ES-I3 (cell line): ENCODE results near the gene REXO2.

ENCODE experiments used
- H3K36me3 ChIP-seq: 2 replicates; pipeline ENCODE4 v1.6.1; 2013; ENCODE audit warnings: mild to moderate bottlenecking, low read length, control low read depth, moderate library complexity; ENCODE audit not compliant: insufficient read depth
- H3K4me1 ChIP-seq: 2 replicates; pipeline ENCODE4 v1.6.1; 2013; ENCODE audit warnings: mild to moderate bottlenecking, control low read depth, low read length; ENCODE audit not compliant: insufficient read depth
- H3K9ac ChIP-seq: 2 replicates; pipeline ENCODE4 v1.6.1; 2013; ENCODE audit warnings: low read depth, mild to moderate bottlenecking, low read length, moderate library complexity
- H3K9me3 ChIP-seq: 2 replicates; pipeline ENCODE4 v1.6.1; 2013; ENCODE audit warnings: mild to moderate bottlenecking, low read length, moderate library complexity; ENCODE audit not compliant: control insufficient read depth, insufficient read depth

Gene REXO2

DNA sequence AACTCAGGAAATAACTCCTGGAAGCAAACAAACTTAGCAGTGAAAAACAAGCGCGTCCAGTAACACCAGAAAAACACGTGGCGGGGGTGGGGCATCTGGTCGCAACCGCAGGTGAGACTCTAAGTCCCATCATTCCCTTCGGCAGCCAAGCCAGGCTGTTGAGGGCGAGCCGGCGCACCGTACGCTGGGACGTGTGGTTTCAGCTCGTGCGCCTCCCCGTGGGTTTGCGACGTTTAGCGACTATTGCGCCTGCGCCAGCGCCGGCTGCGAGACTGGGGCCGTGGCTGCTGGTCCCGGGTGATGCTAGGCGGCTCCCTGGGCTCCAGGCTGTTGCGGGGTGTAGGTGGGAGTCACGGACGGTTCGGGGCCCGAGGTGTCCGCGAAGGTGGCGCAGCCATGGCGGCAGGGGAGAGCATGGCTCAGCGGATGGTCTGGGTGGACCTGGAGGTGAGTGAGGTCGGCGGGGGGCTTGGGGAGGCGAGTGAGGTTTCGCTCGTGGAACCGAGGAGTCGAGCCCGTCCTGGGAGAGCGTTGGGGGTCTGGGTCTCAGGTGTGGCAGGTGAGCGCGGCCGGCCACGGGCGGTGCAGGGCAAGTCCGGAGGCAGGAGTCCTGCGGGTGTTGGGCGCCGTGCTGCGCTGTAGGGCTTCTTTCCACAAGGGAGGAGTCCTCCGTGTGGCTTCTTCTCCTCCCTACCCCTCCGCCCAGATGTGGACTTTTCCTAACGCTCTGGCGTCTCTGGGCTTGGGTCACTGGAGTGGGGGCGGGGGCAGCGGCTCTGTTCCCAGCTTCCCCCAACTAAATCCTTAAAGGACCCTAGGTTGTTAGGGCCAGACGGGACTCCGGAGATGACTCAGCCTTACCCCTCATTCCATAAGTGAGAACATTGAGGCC is at the start of gene REXO2:
REXO2 (plus strand) TSS at position 239 of the 892 bp plus-strand sequence; CDS start at position 301, 62 bp downstream.
- H3K9ac ChIP-seq: peak within 1 kb of the TSS; percentile 95

DNA sequence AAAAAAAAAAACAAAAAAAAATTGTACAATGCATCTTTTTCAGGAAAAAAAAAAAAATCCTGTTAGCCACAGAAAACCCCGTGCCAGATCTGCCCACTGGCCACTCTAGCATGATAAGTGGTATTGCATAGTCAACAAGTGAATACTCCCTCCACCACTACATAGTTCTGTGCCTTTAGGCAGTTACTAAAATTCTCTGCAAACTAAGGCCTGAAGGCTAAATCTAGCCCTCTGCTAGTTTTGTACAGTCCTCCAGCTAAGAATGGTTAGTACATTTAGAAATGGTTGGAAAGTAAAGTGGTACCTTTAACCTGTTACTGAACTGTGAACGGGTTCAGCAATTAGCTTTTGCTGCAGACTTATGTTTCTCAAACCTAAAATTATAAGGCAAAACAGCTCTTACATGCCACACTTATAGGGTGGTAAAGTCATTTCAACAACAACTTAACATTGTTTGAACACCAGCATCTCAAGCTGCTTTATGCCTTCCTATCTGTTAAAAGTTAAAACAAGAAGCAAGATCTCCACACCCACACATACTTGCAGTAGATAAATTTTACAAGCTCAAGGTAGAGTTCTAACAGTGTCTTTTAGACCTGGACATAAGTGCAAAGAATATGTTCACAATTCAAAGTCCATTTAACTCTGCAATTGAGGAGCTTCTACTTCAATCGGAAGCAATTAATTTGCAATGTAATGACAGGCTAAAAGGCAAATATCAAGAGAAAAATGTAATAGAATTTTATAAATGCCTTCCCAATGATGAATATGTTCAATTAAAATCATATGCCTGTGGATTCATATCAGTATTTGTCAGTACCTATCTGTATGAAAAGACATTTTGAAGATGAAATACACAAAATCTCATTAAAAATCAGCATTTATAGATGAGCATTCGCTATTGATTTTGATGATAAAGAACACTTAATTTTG is 46.3 kb upstream of the REXO2 start:
- H3K9me3 ChIP-seq: no peaks in the 10 kb centered on the region
- H3K9ac ChIP-seq: no peak overlapping the region
- H3K36me3 ChIP-seq: no peaks in the 10 kb centered on the region
- peaks cover 10% of the 10 kb centered on the region for H3K4me1 ChIP-seq

More for the DNA sequence above, at the start of gene REXO2:
- no peaks in the 10 kb centered on the region for H3K9me3 ChIP-seq
- peaks cover 19% of the 10 kb centered on the region for H3K4me1 ChIP-seq
- H3K36me3 ChIP-seq: peaks cover 10% of the 10 kb centered on the region

DNA sequence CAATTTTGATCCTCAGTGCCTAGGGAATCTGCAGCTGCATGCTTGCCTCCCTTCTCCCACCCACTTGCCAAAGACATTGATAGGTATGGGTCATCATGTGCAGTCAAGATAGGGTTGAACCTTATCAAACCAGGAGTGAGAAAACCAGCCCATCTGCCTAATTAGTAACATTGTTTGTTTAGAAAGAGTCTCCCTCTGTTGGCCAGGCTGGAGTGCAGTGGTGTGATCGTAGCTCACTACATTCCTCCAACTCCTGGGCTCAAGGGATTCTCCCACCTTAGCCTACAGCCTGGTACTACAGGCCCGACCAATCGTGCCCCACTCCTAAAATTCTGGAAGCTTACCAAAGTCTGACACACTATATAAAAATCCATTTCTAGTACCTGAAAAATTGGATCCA is 43.5 kb upstream of the REXO2 start:
- peaks cover 19% of the 10 kb centered on the region for H3K4me1 ChIP-seq
- no peak overlapping the region for H3K9ac ChIP-seq

DNA sequence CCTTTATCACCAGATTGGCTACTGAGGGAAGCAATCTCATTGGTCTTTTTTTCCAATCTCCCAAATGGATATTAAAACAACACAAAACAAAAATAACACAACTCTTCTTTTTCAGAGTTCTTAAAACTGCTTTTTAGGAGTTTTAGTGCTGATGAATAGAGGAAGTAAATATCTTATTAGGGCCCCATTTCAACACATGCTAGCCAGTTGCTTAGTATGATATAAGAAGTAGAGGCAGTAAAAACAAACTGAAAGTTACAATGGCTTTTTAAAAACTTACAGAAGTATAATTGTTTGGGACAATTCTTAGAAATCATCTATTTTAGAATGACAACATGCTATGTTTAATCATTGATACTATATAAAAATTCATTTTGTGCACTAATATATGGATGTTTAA is 42.4 kb upstream of the REXO2 start:
- peaks cover 19% of the 10 kb centered on the region for H3K4me1 ChIP-seq
- H3K36me3 ChIP-seq: no peaks in the 10 kb centered on the region
- no peak overlapping the region for H3K9ac ChIP-seq
- H3K9me3 ChIP-seq: no peaks in the 10 kb centered on the region

More for the DNA sequence above, 43.5 kb upstream of the REXO2 start:
- Histone ChIP-seq H3K9me3 (no peaks in the 10 kb centered on the region), H3K36me3 (no peaks in the 10 kb centered on the region)

GRCh38 chr11:114397349-114397982 is 41.8 kb upstream of the REXO2 start:
- H3K4me1 ChIP-seq: peaks cover 19% of the 10 kb centered on the region
- no peaks in the 10 kb centered on the region for H3K9me3 ChIP-seq
- no peak overlapping the region for H3K9ac ChIP-seq
- no peaks in the 10 kb centered on the region for H3K36me3 ChIP-seq

DNA sequence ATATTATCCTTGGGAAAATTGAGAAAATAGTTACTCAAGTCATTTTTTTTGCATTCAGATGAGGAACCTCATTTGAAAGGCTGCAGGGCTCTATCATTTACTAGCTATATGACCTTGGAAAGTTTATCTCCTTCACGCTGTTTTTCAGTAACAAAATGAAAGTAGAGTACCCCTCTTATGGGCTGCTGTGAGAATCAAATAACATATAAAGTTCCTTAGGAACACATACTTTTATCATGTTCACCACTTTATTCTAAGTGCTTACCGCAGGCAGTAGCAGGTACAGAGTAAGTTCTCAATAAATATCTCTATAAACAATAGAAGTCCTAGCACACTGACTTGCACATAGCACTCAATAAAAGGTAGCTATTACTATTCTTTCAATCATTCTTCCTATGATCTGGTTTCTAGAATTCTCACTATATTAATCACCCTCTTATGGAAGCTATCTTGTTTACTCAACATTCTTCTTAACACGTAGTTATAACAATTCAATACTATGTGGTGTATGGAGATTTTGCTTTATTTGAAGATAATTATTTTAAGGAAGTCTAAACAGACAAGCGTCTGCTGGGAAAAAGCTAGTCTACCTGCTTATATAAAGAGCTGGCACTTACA is 40.9 kb upstream of the REXO2 start:
- no peaks in the 10 kb centered on the region for H3K9me3 ChIP-seq
- H3K9ac ChIP-seq: peak overlapping the region; percentile 93; the same call in 1 of the 2 replicates
- H3K4me1 ChIP-seq: peaks cover 19% of the 10 kb centered on the region
- no peaks in the 10 kb centered on the region for H3K36me3 ChIP-seq

DNA sequence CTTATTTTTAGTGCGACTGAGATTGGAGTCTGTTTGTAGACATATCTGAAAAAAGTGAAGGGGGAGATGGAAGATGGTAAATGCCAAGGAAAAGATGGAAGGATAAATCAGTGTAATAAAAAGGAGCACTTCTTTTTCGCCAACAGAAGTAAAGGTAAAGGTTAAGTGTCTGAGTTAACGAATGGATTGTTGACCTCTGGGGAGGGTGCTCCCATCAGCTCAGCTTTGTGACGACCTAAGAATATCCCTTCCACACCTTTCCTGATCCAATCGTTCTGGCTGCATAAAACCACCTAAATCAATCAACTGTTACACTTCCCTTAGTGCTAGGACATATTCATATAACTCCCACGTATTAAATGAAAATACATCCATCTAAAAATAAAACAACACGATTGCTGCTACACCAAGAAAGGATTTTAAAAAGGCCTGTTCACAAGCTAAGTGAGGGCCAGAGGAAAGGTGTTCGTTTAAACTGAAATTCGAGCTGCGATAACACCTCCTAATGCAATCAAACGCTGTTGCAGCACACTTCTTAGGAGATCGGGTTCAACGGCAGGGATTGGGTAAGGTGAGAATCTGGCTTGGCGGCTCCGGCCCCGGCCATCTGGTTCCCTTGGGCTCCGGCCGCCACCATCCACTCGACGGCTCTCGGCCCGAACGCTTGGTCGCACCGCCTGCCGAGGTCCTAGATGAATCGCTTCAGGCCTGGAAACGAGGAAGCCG is 39.6 kb upstream of the REXO2 start:
- no peaks in the 10 kb centered on the region for H3K36me3 ChIP-seq

DNA sequence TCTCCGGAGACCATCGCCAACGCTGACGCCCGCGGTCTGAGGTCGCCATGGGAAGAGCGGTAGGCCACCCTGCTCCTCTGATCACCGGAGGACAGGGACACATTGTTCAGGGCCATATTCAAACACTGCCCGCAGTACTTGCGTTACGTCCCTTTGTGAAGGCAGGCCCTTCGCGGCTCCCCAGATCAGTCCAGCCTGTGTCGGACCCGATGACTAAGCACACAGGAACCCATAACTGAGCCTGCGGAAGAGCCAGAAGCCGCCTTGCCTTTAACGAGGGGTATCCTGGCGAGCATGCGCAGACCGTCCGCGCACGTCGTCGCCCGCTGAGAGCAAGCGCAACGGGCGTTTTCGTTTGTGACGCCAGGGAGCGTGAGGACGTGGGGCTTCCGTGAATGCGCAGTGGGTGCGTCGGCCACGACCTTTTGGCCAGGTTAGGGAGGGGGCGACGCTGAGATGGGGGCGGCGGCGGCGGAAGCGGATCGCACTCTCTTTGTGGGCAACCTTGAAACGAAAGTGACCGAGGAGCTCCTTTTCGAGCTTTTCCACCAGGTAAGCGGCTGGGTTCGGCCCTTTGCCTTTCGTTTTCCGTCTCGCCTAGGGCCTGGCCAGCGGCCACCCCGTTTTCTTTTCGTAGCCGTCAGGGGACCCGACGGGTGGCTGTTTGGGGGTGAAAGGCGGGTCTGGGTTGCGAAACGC is 38.9 kb upstream of the REXO2 start, which contains the start of the genes C11orf71 and RBM7:
C11orf71 (minus strand) TSS at position 296 of the 699 bp plus-strand sequence; CDS start at position 116, 180 bp downstream.
RBM7 (plus strand) TSS at position 451 of the 699 bp plus-strand sequence; CDS start at position 457, 6 bp downstream.
- H3K36me3 ChIP-seq: peaks cover 4% of the 10 kb centered on the region
- H3K9ac ChIP-seq: peak within 1 kb of the TSS; percentile 93
- H3K4me1 ChIP-seq: peaks cover 19% of the 10 kb centered on the region
- H3K9me3 ChIP-seq: no peaks in the 10 kb centered on the region

More for the DNA sequence above, 39.6 kb upstream of the REXO2 start:
- Histone ChIP-seq H3K9me3 (no peaks in the 10 kb centered on the region), H3K4me1 (peaks cover 19% of the 10 kb centered on the region), H3K9ac (peak overlapping the region; percentile 93)

GRCh38 chr11:114400915-114401223 is 38.4 kb upstream of the REXO2 start:
- Histone ChIP-seq H3K4me1 (peaks cover 15% of the 10 kb centered on the region; the same call in 1 of the 2 replicates), H3K9ac (peak overlapping the region; percentile 93), H3K36me3 (peaks cover 7% of the 10 kb centered on the region), H3K9me3 (no peaks in the 10 kb centered on the region)

GRCh38 chr11:114401311-114401710 is 38.0 kb upstream of the REXO2 start:
- Histone ChIP-seq H3K4me1 (peaks cover 10% of the 10 kb centered on the region; the same call in 1 of the 2 replicates), H3K9ac (peak overlapping the region; percentile 93), H3K36me3 (peaks cover 7% of the 10 kb centered on the region), H3K9me3 (no peaks in the 10 kb centered on the region)

- Histone ChIP-seq H3K9me3 (no peaks in the 10 kb centered on the region), H3K4me1 (peaks cover 9% of the 10 kb centered on the region), H3K36me3 (peaks cover 5% of the 10 kb centered on the region), H3K9ac (no peak overlapping the region)
Observed at GRCh38 chr11:114412946-114413345, 26.3 kb upstream of the REXO2 start.

DNA sequence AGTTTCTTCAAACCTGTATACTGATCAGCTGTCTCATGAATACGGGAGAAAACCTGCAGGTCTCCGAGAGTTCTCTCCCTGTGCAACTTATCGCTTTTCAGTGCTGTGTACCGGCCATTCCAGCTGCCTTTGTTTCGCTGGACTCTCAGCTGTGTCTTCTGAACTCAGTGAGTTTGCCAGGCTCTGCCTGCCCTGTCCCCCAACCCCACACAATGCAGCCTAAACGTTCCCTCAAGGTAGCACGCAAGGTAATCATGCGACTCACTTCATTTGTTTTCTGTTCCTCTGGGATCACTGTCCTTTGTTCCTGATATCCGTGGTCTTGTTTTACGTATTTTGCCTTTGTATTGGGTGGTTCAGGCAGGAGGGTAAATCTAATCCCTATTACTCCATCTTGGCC is 25.3 kb upstream of the REXO2 start:
- Histone ChIP-seq H3K36me3 (peaks cover 5% of the 10 kb centered on the region), H3K9ac (no peak overlapping the region), H3K4me1 (peaks cover 9% of the 10 kb centered on the region), H3K9me3 (no peaks in the 10 kb centered on the region)
